Measurements from ENCODE around the gene CCL21.

- no peak for TF ChIP-seq CTCF (IDR thresholded peaks at IDR 0.05 in 4 of 5, conservative IDR thresholded peaks at IDR 0.05 in 1 of 5)
- TF ChIP-seq POLR2A (IDR thresholded peaks at IDR 0.05), result no peak
These were observed 18.0 kb downstream of the CCL21 start for GRCh38 chr9:34691936-34692315.
